ENCODE results near the gene BRI3BP.

BRI3BP gene

GRCh38 chr12:124995200-124995961 lies 1.9 kb downstream of the BRI3BP start:
- TF ChIP-seq NFIC (IDR thresholded peaks at IDR 0.05) (no peak), USF1 (IDR thresholded peaks at IDR 0.05) (no peak), TCF12 (IDR thresholded peaks at IDR 0.05; ENCODE audit: low read depth) (no peak), TAF1 (IDR thresholded peaks at IDR 0.05; ENCODE audit: low read depth) (no peak), EP300 (IDR thresholded peaks at IDR 0.05; ENCODE audit: borderline replicate concordance) (no peak), EGR1 (IDR thresholded peaks at IDR 0.05) (no peak), RAD21 (IDR thresholded peaks at IDR 0.05; ENCODE audit: low read depth) (no peak), TEAD4 (IDR thresholded peaks at IDR 0.05) (no peak), REST (IDR thresholded peaks at IDR 0.05; ENCODE audit: low read depth) (no peak), ZBTB7A (IDR thresholded peaks at IDR 0.05; ENCODE audit: low read depth) (no peak), CREB1 (IDR thresholded peaks at IDR 0.05; ENCODE audit: low read depth) (no peak), MAX (IDR thresholded peaks at IDR 0.05) (no peak)

- TF ChIP-seq MAX (IDR thresholded peaks at IDR 0.05) = no peak
- TF ChIP-seq TCF12 (IDR thresholded peaks at IDR 0.05; ENCODE audit: low read depth) = no peak
- no peak for TF ChIP-seq USF1 (IDR thresholded peaks at IDR 0.05)
- no peak for TF ChIP-seq CREB1 (IDR thresholded peaks at IDR 0.05; ENCODE audit: low read depth)
- TF ChIP-seq ZBTB7A (IDR thresholded peaks at IDR 0.05; ENCODE audit: low read depth) = no peak
- no peak for TF ChIP-seq EGR1 (IDR thresholded peaks at IDR 0.05)
- no peak for TF ChIP-seq NFIC (IDR thresholded peaks at IDR 0.05)
- TF ChIP-seq TEAD4 (IDR thresholded peaks at IDR 0.05) = no peak
- TF ChIP-seq YY1 (IDR thresholded peaks at IDR 0.05; ENCODE audit: low read depth) = no peak
- TF ChIP-seq REST (IDR thresholded peaks at IDR 0.05; ENCODE audit: low read depth) = no peak
- no peak for TF ChIP-seq FOXM1 (IDR thresholded peaks at IDR 0.05; ENCODE audit: borderline replicate concordance, low read depth)
- no peak for TF ChIP-seq TAF1 (IDR thresholded peaks at IDR 0.05; ENCODE audit: low read depth)
- TF ChIP-seq RAD21 (IDR thresholded peaks at IDR 0.05; ENCODE audit: low read depth) = no peak
- no peak for TF ChIP-seq CEBPB (IDR thresholded peaks at IDR 0.05)
- TF ChIP-seq EP300 (IDR thresholded peaks at IDR 0.05; ENCODE audit: borderline replicate concordance) = no peak
Observed at GRCh38 chr12:124998705-124999104, 5.3 kb downstream of the BRI3BP start.

- TF ChIP-seq MAX (IDR thresholded peaks at IDR 0.05) (no peak), TEAD4 (IDR thresholded peaks at IDR 0.05) (no peak), USF1 (IDR thresholded peaks at IDR 0.05) (no peak), RAD21 (IDR thresholded peaks at IDR 0.05; ENCODE audit: low read depth) (no peak), ZBTB7A (IDR thresholded peaks at IDR 0.05; ENCODE audit: low read depth) (no peak), EGR1 (IDR thresholded peaks at IDR 0.05) (no peak), FOXM1 (IDR thresholded peaks at IDR 0.05; ENCODE audit: borderline replicate concordance, low read depth) (no peak)
Observed at GRCh38 chr12:125001636-125002035, 8.2 kb downstream of the BRI3BP start.

GRCh38 chr12:125003021-125003420 lies 9.6 kb downstream of the BRI3BP start:
- no peak for TF ChIP-seq NFIC (IDR thresholded peaks at IDR 0.05)
- TF ChIP-seq EP300 (IDR thresholded peaks at IDR 0.05; ENCODE audit: borderline replicate concordance) = no peak
- TF ChIP-seq MAX (IDR thresholded peaks at IDR 0.05) = no peak
- TF ChIP-seq REST (IDR thresholded peaks at IDR 0.05; ENCODE audit: low read depth) = no peak
- no peak for TF ChIP-seq TCF12 (IDR thresholded peaks at IDR 0.05; ENCODE audit: low read depth)
- no peak for TF ChIP-seq CEBPB (IDR thresholded peaks at IDR 0.05)
- no peak for TF ChIP-seq TEAD4 (IDR thresholded peaks at IDR 0.05)
- no peak for TF ChIP-seq CREB1 (IDR thresholded peaks at IDR 0.05; ENCODE audit: low read depth)
- no peak for TF ChIP-seq TAF1 (IDR thresholded peaks at IDR 0.05; ENCODE audit: low read depth)
- TF ChIP-seq YY1 (IDR thresholded peaks at IDR 0.05; ENCODE audit: low read depth) = no peak
- TF ChIP-seq RAD21 (IDR thresholded peaks at IDR 0.05; ENCODE audit: low read depth) = no peak
- TF ChIP-seq EGR1 (IDR thresholded peaks at IDR 0.05) = no peak
- no peak for TF ChIP-seq ZBTB7A (IDR thresholded peaks at IDR 0.05; ENCODE audit: low read depth)
- TF ChIP-seq FOXM1 (IDR thresholded peaks at IDR 0.05; ENCODE audit: borderline replicate concordance, low read depth) = no peak
- TF ChIP-seq USF1 (IDR thresholded peaks at IDR 0.05) = no peak

All from Ishikawa (cell line).